NCI-H82 treated with DMSO at 0.1 percent for 48 hours (cell line): ENCODE measurements around the gene MAGI1.
A peak's percentile ranks its signal among the peaks of the same experiment; 100 is the strongest.

Source experiments
- DNase-seq: peaks from one replicate; lab custom pipeline; 2025; ENCODE audit not compliant: unreplicated experiment; lab: John Stamatoyannopoulos, UW

The MAGI1 gene

GRCh38 chr3:65811086-65811761, 227.5 kb downstream of the MAGI1 start:
- DNase-seq, result no peak

- DNase-seq, result no peak
Observed at GRCh38 chr3:65810302-65810701, 228.4 kb downstream of the MAGI1 start.

GRCh38 chr3:65809641-65810150, 229.0 kb downstream of the MAGI1 start:
- no peak for DNase-seq

GRCh38 chr3:65808824-65809223, 229.9 kb downstream of the MAGI1 start:
- DNase-seq, result no peak

GRCh38 chr3:65808407-65808806, 230.3 kb downstream of the MAGI1 start:
- DNase-seq, result no peak

GRCh38 chr3:65807225-65807624, 231.5 kb downstream of the MAGI1 start:
- no peak for DNase-seq

DNA sequence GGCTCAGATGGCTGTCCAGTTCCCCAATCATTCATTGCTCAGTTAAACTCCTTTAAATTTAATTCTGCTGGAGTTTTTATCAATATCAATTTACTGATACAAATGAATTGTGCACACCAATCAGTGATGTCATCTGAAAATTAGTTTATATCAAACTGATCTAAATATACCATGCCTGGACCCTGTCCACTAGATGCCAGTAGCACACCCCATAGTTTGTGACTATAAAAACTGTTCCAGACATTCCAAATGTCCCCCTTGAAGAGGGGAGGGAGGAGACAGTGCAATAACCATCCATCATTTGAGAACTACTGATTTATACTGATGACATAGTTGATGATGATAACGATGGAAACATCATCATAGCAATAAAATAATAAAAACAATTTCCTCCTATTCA, 232.1 kb downstream of the MAGI1 start:
- no peak for DNase-seq

DNA sequence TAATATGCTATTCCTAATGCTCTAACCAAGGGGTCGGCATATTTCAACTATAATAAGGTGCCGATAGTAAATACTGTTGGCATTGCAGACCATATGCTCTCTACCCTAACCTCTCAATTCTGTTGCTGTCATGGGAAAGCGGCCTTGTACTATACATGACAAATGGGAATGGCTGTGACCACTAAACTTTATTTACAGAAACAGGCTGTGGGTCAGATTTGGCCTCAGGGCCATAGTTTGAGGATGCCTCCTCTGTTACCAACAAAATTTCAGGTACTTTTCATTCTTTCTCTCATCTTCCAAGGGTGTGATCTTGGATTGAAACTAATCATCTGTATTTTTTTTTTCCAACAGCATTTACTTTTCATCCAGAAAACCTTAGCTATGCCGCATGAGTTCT, 242.0 kb downstream of the MAGI1 start:
- DNase-seq, result no peak

GRCh38 chr3:65795166-65795565, 243.6 kb downstream of the MAGI1 start:
- no peak for DNase-seq

GRCh38 chr3:65793495-65794200, 245.1 kb downstream of the MAGI1 start:
- DNase-seq, result no peak

- DNase-seq, result no peak
Observed at GRCh38 chr3:65788461-65788860, 250.3 kb downstream of the MAGI1 start.

DNA sequence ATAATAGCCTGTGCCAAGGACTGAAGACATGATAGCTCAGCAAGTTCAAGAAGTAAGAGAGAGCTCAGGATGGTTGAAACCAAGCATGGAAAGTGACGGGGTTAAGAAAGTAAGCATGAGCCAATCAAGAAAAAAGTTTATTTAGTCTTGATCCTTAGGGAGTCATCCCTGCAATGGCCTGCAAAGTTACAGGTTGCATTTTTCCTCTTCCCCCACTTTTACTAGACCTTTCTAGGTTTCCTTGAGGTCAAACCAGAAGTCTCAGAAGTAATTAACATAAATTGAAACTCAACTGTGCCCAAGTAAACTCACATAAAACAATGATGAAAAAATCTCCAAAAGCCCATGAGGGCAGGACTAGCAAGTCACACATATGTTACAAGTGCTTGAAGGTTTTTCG, 250.9 kb downstream of the MAGI1 start:
- DNase-seq, result no peak

DNA sequence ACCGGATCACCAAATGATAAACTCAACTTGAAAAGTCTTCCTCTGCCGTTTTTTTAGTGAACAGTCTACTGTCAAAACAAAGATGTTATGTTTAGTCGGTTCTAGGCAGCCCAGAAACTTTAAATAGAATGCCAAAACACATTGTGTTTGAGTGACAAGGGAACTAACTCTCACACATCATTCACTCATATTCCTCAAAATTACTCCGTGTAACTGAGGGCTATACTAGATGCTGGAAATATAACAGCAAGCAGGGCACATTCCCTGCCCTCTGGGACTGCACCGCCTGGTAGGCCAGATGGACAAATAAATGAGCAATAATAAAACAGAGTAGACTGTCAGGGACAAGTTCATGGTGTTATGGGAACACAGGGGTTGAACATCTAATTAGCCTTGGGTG, 251.4 kb downstream of the MAGI1 start:
- no peak for DNase-seq

DNA sequence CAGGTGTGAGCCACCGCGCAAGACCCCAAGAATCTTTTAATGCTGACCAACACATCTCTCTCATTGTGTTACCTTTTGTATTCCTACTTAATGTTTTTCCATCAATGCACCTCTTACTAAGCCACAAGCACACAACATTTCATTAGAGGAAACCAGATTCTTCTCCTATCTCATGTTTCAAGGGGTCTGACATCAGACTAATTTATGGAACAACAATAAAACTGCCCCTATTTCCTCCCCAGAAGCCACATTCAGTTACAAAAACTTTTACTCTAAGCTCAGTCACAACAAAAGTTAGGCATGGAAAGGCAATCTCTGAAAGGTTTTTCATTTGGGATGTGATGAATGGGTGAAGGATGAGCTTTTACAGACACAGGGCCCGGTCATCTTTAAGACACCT, 251.8 kb downstream of the MAGI1 start:
- DNase-seq, result no peak

- peak; percentile 29 for DNase-seq
Observed at GRCh38 chr3:65785065-65785645, 253.6 kb downstream of the MAGI1 start.

GRCh38 chr3:65783117-65783516, 255.6 kb downstream of the MAGI1 start:
- no peak for DNase-seq

GRCh38 chr3:65781594-65781993, 257.1 kb downstream of the MAGI1 start:
- peak; percentile 4 for DNase-seq

- no peak for DNase-seq
Observed at GRCh38 chr3:65779390-65779789, 259.3 kb downstream of the MAGI1 start.

- DNase-seq, result no peak
Observed at GRCh38 chr3:65778968-65779367, 259.8 kb downstream of the MAGI1 start.

GRCh38 chr3:65777050-65777449, 261.7 kb downstream of the MAGI1 start:
- no peak for DNase-seq

GRCh38 chr3:65776494-65776893, 262.2 kb downstream of the MAGI1 start:
- DNase-seq, result no peak

- DNase-seq, result no peak
Observed at GRCh38 chr3:65776081-65776480, 262.6 kb downstream of the MAGI1 start.
